Measurements from ENCODE around the gene DOK7. TPM values are rescaled to one million over a fixed set of nuclear protein-coding genes. Genes with fewer than 3 reads are reported as not detected.
A peak's percentile ranks its signal among the peaks of the same experiment; 100 is the strongest.

The DOK7 gene
- total RNA-seq, 2 experiments from 2014 or later: not detected

DNA sequence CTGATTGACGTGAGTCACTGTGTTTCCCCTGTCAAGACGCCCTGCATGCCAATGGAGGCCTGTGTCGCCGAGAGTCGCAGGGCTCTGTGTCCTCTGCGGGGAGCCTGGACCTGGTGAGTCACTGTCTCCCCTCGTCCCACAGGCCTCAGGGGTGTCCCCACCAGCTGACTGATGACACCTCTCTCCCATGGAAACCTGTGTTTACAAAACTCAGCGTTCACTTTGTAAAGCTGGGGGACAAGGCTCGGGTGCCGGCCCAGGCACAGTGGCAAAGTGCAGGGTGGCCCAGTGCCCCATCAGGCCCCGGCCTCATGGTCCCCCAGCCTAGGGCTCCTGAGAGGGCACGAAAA is 42.5 kb upstream of the DOK7 start:
- no peaks in the 10 kb centered on the region for H3K27me3 Mint-ChIP-seq
- TF ChIP-seq, protein P1, sequence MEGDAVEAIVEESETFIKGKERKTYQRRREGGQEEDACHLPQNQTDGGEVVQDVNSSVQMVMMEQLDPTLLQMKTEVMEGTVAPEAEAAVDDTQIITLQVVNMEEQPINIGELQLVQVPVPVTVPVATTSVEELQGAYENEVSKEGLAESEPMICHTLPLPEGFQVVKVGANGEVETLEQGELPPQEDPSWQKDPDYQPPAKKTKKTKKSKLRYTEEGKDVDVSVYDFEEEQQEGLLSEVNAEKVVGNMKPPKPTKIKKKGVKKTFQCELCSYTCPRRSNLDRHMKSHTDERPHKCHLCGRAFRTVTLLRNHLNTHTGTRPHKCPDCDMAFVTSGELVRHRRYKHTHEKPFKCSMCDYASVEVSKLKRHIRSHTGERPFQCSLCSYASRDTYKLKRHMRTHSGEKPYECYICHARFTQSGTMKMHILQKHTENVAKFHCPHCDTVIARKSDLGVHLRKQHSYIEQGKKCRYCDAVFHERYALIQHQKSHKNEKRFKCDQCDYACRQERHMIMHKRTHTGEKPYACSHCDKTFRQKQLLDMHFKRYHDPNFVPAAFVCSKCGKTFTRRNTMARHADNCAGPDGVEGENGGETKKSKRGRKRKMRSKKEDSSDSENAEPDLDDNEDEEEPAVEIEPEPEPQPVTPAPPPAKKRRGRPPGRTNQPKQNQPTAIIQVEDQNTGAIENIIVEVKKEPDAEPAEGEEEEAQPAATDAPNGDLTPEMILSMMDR (IDR thresholded peaks at IDR 0.05): no peak
- H3K9me3 Mint-ChIP-seq: no peaks in the 10 kb centered on the region
- no peak overlapping the region for H3K27ac Mint-ChIP-seq
- no peaks in the 10 kb centered on the region for H3K4me1 Mint-ChIP-seq (ENCODE audit: low read depth)
- ChIA-PET POLR2A (no interaction called here), CTCF (interaction anchor here (1.1 kb wide), 1 partner anchor 74 kb away, joined by 3 read pairs; no protein-coding TSS in a partner anchor)
- no peaks in the 10 kb centered on the region for H3K36me3 Mint-ChIP-seq (ENCODE audit: low read depth)
- peak; percentile 42 for ATAC-seq
- no peak overlapping the region for H3K4me3 Mint-ChIP-seq
- DNase-seq: no peak
- intact Hi-C loops (cut with micrococcal nuclease): no loop called here

DNA sequence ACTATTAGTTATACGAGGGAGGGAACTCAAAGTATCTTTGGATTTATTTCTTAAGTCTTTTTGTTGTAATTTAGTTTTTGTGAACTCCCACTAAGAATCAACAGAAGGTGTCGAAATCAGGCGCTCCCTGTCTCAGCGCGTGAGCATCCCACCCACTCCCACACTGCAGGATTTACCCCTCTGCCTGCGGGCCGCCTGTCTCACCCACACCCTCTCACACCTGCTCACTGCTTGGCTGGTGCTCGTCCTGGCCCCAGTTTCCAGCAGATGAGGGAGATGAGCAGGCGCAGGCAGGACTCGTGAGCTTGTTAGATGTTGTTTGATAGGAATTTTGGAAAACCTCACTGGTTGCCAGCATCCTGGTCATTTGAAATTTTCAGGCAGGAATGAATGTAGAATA is 42.1 kb upstream of the DOK7 start:
- no peak overlapping the region for H3K27ac Mint-ChIP-seq
- no peaks in the 10 kb centered on the region for H3K9me3 Mint-ChIP-seq
- intact Hi-C loops (cut with micrococcal nuclease): no loop called here
- ChIA-PET CTCF (interaction anchor here (1.1 kb wide), 1 partner anchor 74 kb away, joined by 3 read pairs; no protein-coding TSS in a partner anchor), POLR2A (no interaction called here)
- TF ChIP-seq, protein P1 (IDR thresholded peaks at IDR 0.05): no peak
- H3K36me3 Mint-ChIP-seq (ENCODE audit: low read depth): no peaks in the 10 kb centered on the region
- no peak for DNase-seq
- H3K27me3 Mint-ChIP-seq: no peaks in the 10 kb centered on the region
- H3K4me1 Mint-ChIP-seq (ENCODE audit: low read depth): no peaks in the 10 kb centered on the region
- no peak for ATAC-seq
- no peak overlapping the region for H3K4me3 Mint-ChIP-seq

DNA sequence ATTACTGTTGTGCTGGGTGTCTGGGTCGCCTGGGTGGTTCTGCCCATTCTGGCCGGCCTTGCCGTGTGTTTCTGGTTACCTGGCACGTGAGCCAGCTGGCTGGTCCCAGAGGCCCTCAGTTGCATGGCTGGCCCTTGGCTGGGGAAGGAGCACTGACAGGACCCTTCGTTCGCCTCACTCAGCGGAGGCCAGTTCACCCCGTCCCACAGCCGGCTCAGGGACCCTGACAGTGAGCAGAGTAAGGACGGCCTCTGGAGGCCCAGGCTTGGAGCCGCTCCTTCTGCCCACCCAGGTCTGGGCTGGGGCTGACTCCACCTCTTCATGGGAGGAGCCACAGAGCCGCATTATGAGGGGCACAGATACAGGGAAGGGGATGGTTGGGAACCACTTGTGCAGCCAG is 41.6 kb upstream of the DOK7 start:
- H3K9me3 Mint-ChIP-seq: no peaks in the 10 kb centered on the region
- no peak overlapping the region for H3K27ac Mint-ChIP-seq
- ChIA-PET CTCF (interaction anchor here (1.1 kb wide), 2 partner anchors 59 to 75 kb away, joined by 3 to 4 read pairs; no protein-coding TSS in a partner anchor), POLR2A (interaction anchor here (0.6 kb wide), 1 partner anchor 276 kb away, joined by 3 read pairs; no protein-coding TSS in a partner anchor)
- intact Hi-C loops (cut with micrococcal nuclease): no loop called here
- H3K4me3 Mint-ChIP-seq: no peak overlapping the region
- DNase-seq (no peak), ATAC-seq (no peak)
- no peaks in the 10 kb centered on the region for H3K36me3 Mint-ChIP-seq (ENCODE audit: low read depth)
- no peaks in the 10 kb centered on the region for H3K27me3 Mint-ChIP-seq
- H3K4me1 Mint-ChIP-seq (ENCODE audit: low read depth): no peaks in the 10 kb centered on the region
- TF ChIP-seq, protein P1 (IDR thresholded peaks at IDR 0.05): no peak

DNA sequence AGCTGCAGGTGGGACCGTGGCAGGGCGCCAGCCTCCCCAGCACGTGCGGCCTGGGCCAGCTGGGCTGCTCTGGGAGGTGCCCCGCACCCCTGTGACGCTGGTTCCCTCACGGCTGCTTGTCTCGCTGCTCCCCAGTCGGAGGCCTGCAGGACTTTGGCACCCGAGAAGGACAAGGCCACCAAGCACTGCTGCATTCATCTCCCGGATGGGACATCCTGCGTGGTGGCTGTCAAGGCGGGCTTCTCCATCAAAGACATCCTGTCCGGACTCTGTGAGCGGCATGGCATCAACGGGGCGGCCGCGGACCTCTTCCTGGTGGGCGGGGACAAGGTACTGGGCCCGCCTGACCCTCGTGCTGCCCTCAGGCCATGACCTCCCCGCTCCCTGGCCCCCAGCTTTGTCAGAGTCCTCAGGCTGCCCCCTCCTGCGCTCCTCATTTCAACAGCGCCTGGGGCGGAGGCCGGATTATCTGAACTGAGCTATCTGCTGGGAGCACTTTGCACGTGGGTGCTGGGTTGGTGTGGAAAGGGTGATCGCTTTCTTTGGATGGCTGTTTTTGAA is 40.8 kb upstream of the DOK7 start:
- TF ChIP-seq, protein P1 (IDR thresholded peaks at IDR 0.05): no peak
- ChIA-PET POLR2A (no interaction called here), CTCF (interaction anchor here (1.1 kb wide), 1 partner anchor 58 kb away, joined by 4 read pairs; no protein-coding TSS in a partner anchor)
- H3K36me3 Mint-ChIP-seq (ENCODE audit: low read depth): no peaks in the 10 kb centered on the region
- H3K4me1 Mint-ChIP-seq (ENCODE audit: low read depth): no peaks in the 10 kb centered on the region
- ATAC-seq (no peak), DNase-seq (no peak)
- no peaks in the 10 kb centered on the region for H3K27me3 Mint-ChIP-seq
- intact Hi-C loops (cut with micrococcal nuclease): no loop called here
- no peak overlapping the region for H3K27ac Mint-ChIP-seq
- no peaks in the 10 kb centered on the region for H3K9me3 Mint-ChIP-seq
- H3K4me3 Mint-ChIP-seq: no peak overlapping the region

DNA sequence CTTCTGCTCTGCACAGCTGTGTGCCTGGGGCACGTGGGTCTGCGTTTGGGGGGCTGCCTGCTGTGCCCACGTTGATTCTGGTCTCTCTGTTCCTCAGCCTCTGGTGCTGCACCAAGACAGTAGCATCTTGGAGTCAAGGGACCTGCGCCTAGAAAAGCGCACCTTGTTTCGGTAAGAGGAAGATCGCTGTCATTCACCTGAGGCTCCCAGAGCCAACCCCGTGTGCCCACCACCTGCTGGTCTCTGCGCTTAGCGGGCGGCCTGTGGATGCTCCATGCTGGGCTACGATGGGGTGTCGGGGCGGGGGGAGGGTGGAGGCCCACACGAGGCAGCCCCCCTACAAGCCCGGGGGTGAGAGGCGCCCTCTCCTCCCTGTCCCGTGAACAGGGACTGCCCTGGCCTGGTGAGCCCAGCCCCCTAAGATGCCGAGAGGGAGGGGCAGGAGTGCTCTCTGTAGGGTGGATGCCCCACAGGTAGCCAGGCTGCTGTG is 40.3 kb upstream of the DOK7 start:
- Mint-ChIP-seq H3K27me3 (no peaks in the 10 kb centered on the region), H3K9me3 (no peaks in the 10 kb centered on the region), H3K4me1 (ENCODE audit: low read depth) (no peaks in the 10 kb centered on the region), H3K36me3 (ENCODE audit: low read depth) (no peaks in the 10 kb centered on the region), H3K27ac (no peak overlapping the region), H3K4me3 (no peak overlapping the region)
- ChIA-PET CTCF (interaction anchor here (1.1 kb wide), 1 partner anchor 58 kb away, joined by 4 read pairs; no protein-coding TSS in a partner anchor), POLR2A (no interaction called here)
- DNase-seq (no peak), ATAC-seq (no peak)
- TF ChIP-seq, protein P1 (IDR thresholded peaks at IDR 0.05): no peak
- intact Hi-C loops (cut with micrococcal nuclease): no loop called here
